C4-2B (cell line): ENCODE data around the gene CRTC1.

ENCODE experiments used
- H3K27ac ChIP-seq: fragments of 450-650 bp; 2 replicates; pipeline ENCODE4 v1.5.1; 2017
- ZFX ChIP-seq: fragments of 450-650 bp; IDR thresholded peaks from 2 replicates; pipeline ENCODE4 v1.6.1; 2017
- TF ChIP-seq, protein P1 (sequence below): fragments of 450-650 bp; conservative IDR thresholded peaks from 2 replicates; pipeline ENCODE4 v1.5.1; 2017; ENCODE audit warnings: mild to moderate bottlenecking

The CRTC1 gene

GRCh38 chr19:18777301-18778075, 94.0 kb downstream of the CRTC1 start:
- no peak for TF ChIP-seq ZFX
- TF ChIP-seq, protein P1, sequence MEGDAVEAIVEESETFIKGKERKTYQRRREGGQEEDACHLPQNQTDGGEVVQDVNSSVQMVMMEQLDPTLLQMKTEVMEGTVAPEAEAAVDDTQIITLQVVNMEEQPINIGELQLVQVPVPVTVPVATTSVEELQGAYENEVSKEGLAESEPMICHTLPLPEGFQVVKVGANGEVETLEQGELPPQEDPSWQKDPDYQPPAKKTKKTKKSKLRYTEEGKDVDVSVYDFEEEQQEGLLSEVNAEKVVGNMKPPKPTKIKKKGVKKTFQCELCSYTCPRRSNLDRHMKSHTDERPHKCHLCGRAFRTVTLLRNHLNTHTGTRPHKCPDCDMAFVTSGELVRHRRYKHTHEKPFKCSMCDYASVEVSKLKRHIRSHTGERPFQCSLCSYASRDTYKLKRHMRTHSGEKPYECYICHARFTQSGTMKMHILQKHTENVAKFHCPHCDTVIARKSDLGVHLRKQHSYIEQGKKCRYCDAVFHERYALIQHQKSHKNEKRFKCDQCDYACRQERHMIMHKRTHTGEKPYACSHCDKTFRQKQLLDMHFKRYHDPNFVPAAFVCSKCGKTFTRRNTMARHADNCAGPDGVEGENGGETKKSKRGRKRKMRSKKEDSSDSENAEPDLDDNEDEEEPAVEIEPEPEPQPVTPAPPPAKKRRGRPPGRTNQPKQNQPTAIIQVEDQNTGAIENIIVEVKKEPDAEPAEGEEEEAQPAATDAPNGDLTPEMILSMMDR: no peak
- H3K27ac ChIP-seq: no peak overlapping the region

DNA sequence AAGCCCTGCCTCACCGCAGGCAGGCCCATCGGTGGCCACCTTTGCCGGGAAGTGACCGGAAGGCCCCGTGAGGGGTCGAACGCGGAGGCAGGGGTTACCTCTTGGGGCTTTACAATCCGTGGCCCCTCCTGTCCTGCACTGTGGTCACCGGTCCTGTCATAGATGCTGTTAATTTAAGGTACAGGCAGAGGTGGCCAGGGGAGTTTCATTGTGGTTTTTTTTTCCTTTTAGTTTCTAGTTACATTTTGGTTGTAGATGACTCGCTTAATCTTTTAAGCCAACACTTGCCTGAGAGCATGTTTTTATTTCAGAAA, 94.6 kb downstream of the CRTC1 start:
- H3K27ac ChIP-seq: no peak overlapping the region
- TF ChIP-seq ZFX: no peak
- TF ChIP-seq, protein P1: no peak

- no peak overlapping the region for H3K27ac ChIP-seq
- TF ChIP-seq, protein P1: no peak
- TF ChIP-seq ZFX: no peak
Measured at GRCh38 chr19:18778826-18779495, 95.5 kb downstream of the CRTC1 start.

DNA sequence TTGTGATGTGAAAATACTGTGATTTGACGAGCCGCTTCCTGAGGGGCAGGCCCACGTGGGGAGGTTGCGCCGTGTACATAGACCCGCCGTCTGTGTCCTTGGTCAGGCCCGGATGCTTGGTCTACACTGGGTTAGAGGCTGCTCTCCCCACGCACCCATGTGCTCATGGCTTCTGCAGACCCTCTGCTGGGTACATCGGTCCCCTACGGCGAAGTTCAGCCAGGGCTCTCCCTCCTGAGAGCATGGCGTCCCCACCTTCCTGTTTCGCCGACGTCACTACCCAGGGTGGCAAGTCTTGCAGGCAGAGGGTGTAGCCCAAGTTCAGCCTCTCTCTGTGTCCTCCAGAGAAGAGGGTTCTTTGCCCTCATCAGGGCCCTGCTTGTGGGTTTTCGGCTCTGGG, 96.6 kb downstream of the CRTC1 start:
- TF ChIP-seq, protein P1: no peak
- no peak for TF ChIP-seq ZFX
- no peak overlapping the region for H3K27ac ChIP-seq

- TF ChIP-seq, protein P1: no peak
- no peak for TF ChIP-seq ZFX
- no peak overlapping the region for H3K27ac ChIP-seq
Measured at GRCh38 chr19:18780631-18781030, 97.2 kb downstream of the CRTC1 start.

DNA sequence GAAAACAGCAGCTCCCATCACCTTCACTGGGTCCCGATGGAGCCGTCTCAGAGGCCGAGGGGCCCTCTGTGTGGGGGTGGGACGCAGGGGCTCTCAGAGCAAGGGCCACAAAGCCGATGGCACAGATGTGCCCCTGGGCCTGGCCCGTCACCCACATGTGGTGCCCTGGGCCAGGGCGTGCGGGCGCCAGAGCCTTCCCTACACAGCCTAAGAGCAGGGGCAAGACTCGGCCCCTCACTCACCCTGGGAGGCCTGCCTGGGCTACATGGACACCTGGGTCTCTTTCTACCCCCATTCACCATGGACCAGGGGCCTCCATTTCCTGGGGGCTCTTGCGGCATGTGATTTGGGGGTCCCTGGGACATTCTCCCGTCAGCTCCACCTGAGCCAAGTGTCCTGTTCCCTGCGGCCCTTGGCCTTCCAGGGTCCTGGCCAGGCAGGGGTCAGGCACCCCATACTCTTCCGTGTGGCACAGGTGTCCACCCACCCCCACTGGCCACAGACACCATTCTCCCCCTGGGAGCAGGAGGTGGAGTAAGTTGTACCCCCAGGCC, 97.6 kb downstream of the CRTC1 start:
- TF ChIP-seq, protein P1: no peak
- TF ChIP-seq ZFX: no peak
- H3K27ac ChIP-seq: no peak overlapping the region

DNA sequence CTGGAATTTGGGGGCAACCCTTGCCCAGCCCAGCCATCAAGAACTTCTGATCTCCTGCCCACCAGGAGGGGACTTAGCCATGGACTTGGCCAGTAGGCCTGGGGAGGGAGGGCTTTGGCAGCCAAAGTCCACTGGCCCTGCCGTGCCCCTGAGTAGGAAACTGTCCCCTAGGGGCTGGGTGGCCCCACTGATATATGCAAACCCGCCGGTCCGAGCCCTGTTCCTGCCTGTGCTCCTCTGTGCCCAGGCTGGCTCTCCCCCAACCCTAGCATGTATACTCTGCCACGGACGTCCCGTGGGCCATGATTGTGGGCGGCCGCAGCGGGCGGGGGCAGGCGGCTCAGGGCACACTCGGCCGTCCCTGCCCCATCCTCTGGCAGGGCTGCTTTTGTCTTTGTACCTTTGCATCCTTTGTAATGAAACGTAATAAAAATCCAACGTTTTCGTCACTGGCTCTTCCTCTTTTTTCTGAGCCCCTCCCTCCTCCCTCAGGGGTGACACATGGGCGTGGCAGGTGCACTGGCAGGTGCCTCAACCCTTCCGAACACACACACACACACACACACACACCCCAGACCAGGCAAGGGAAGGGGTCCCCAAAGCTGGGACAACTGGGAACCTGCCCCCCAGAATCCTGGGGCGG, 98.5 kb downstream of the CRTC1 start:
- TF ChIP-seq, protein P1: no peak
- no peak for TF ChIP-seq ZFX
- H3K27ac ChIP-seq: no peak overlapping the region
